Endothelial cell of umbilical vein (primary cell): ENCODE results near the gene CLGN. TPM values are rescaled to one million over a fixed set of nuclear protein-coding genes. Genes with fewer than 3 reads are reported as not detected.

Experiments used
- BruUV-seq: library from RNA; stranded (reverse); fragments of 400-500 nt; replicated peaks from 2 replicates; lab custom pipeline; 2021; lab: Mats Ljungman, UMichigan
- CTCF ChIA-PET: fragments of 300-600, 350-600 bp; sonication (Branson Sonifier 250); formaldehyde crosslinking; loops from one replicate; lab custom pipeline; 2021; ENCODE audit warnings: antibody characterized with exemption, inconsistent platforms; lab: Charles Lee
- POLR2A ChIA-PET: fragments of 300-600, 350-600 bp; sonication (Branson Sonifier 250); formaldehyde crosslinking; loops from one replicate; lab custom pipeline; 2021; ENCODE audit warnings: antibody characterized with exemption, inconsistent platforms; lab: Charles Lee
- DNase-seq: peaks from one replicate; pipeline ENCODE4 v3.0.0-alpha.2; 2011; ENCODE audit warnings: low read depth, low spot score
- FAIRE-seq: peaks from 2 replicates; lab custom pipeline; 2011; peaks lifted over from hg19 to GRCh38; lab: Jason Lieb, UNC
- H2AFZ ChIP-seq: 2 replicates; pipeline ENCODE4 v1.6.0; 2012; ENCODE audit warnings: low read depth, low read length, control low read depth, inconsistent platforms
- H3K27ac ChIP-seq: 2 replicates; pipeline ENCODE4 v1.5.1; 2011; ENCODE audit warnings: low read depth, mild to moderate bottlenecking, control low read depth, low read length, moderate library complexity; ENCODE audit not compliant: insufficient read depth
- H3K27me3 ChIP-seq, 2 experiments: 2 replicates each; pipeline versions ENCODE4 v1.6.0 to v1.6.1; 2011; ENCODE audit warnings: low read length in 2 of 2, mixed read lengths in 1 of 2; ENCODE audit not compliant: control insufficient read depth in 2 of 2, insufficient read depth in 2 of 2
- H3K36me3 ChIP-seq, 2 experiments: 2 replicates in 1 of 2; 3 replicates in 1 of 2; pipeline ENCODE4 v1.5.1; 2011; ENCODE audit warnings: low read length in 2 of 2, mild to moderate bottlenecking in 1 of 2, moderate library complexity in 1 of 2; ENCODE audit not compliant: control insufficient read depth in 2 of 2, insufficient read depth in 2 of 2; ENCODE audit errors: extremely low read depth in 1 of 2
- H3K4me1 ChIP-seq: 3 replicates; pipeline ENCODE4 v1.5.1; 2011; ENCODE audit warnings: mild to moderate bottlenecking, low read length; ENCODE audit not compliant: control insufficient read depth, insufficient read depth; ENCODE audit errors: extremely low read depth
- H3K4me2 ChIP-seq: 2 replicates; pipeline ENCODE4 v1.6.1; 2011; ENCODE audit warnings: low read length, control low read depth, mixed read lengths; ENCODE audit not compliant: insufficient read depth
- H3K4me3 ChIP-seq, 3 experiments: fragments of 200-600 bp in 1 of 3; sonication (generic), shearing (Covaris generic) in 1 of 3; replicated peaks in 1 of 3; 2 replicates each; pipeline ENCODE4 v1.5.1; 2011 to 2016; ENCODE audit warnings: control low read depth in 3 of 3, low read length in 3 of 3, mild to moderate bottlenecking in 2 of 3, inconsistent platforms in 1 of 3, low read depth in 1 of 3, moderate library complexity in 1 of 3; ENCODE audit not compliant: insufficient read depth in 1 of 3
- H3K79me2 ChIP-seq: 2 replicates; pipeline ENCODE4 v1.6.0; 2012; ENCODE audit warnings: low read length, inconsistent platforms; ENCODE audit not compliant: control insufficient read depth, insufficient read depth
- H3K9ac ChIP-seq: replicated peaks from 2 replicates; pipeline ENCODE3; 2011; ENCODE audit warnings: low read length, control low read depth; ENCODE audit not compliant: insufficient read depth; ENCODE audit errors: extremely low read depth
- H3K9me1 ChIP-seq: replicated peaks from 3 replicates; pipeline ENCODE4 v1.6.0; 2011; ENCODE audit warnings: mild to moderate bottlenecking, low read length; ENCODE audit not compliant: control insufficient read depth, insufficient read depth; ENCODE audit errors: extremely low read depth
- H3K9me3 ChIP-seq: replicated peaks from 2 replicates; pipeline ENCODE4 v1.5.1; 2012; ENCODE audit warnings: low read length, inconsistent platforms; ENCODE audit not compliant: control insufficient read depth, insufficient read depth
- H4K20me1 ChIP-seq: replicated peaks from 2 replicates; pipeline ENCODE3; 2011; ENCODE audit warnings: mild to moderate bottlenecking, low read length; ENCODE audit not compliant: control insufficient read depth, insufficient read depth; ENCODE audit errors: extremely low read depth
- EZH2 ChIP-seq: IDR thresholded peaks from 2 replicates; pipeline ENCODE4 v1.6.1; 2012; ENCODE audit warnings: borderline replicate concordance, low read depth, mild to moderate bottlenecking, moderate library complexity, low read length, inconsistent platforms; ENCODE audit not compliant: severe bottlenecking
- FOS ChIP-seq: IDR thresholded peaks from 2 replicates; pipeline ENCODE4 v1.6.1; 2011; ENCODE audit warnings: mild to moderate bottlenecking, low read length, moderate library complexity, borderline replicate concordance; ENCODE audit not compliant: insufficient read depth
- GATA2 ChIP-seq: IDR thresholded peaks from 2 replicates; pipeline ENCODE4 v1.7.0; 2011; ENCODE audit warnings: low read depth, mild to moderate bottlenecking, moderate library complexity, mixed read lengths, low read length; ENCODE audit not compliant: insufficient read length, insufficient read depth
- JUN ChIP-seq: IDR thresholded peaks from 2 replicates; pipeline ENCODE4 v1.6.1; 2011; ENCODE audit warnings: borderline replicate concordance, low read depth; ENCODE audit not compliant: insufficient read length, insufficient read depth
- MYC ChIP-seq: IDR thresholded peaks from one replicate; pipeline ENCODE4 v1.6.1; 2011; ENCODE audit warnings: mild to moderate bottlenecking, low read depth, low read length
- POLR2A ChIP-seq: IDR thresholded peaks from 2 replicates; pipeline ENCODE4 v1.6.1; 2012; ENCODE audit warnings: low read depth, mild to moderate bottlenecking, control low read depth, low read length
- POLR2AphosphoS5 ChIP-seq: IDR thresholded peaks from 2 replicates; pipeline ENCODE4 v1.6.1; 2012; ENCODE audit warnings: low read depth, mild to moderate bottlenecking, control low read depth, low read length, moderate library complexity; ENCODE audit not compliant: insufficient read depth
- dilution Hi-C: fragments of 300-500 bp; cut with MboI; formaldehyde crosslinking; loops from one replicate; pipeline ENCODE4 v1.15.0; 2019; ENCODE audit warnings: low sequenced_read_pairs; ENCODE audit not compliant: extremely low pct_ligation_motif_present
- intact Hi-C: fragments of 100-400 bp; cut with micrococcal nuclease; formaldehyde crosslinking; loops from one replicate; pipeline ENCODE4 v1.10.0; 2022
- polyA plus RNA-seq, 4 experiments: library from polyadenylated mRNA; depleted of rRNA in 3 of 4; stranded (reverse) in 3 of 4; unstranded in 1 of 4; fragments of >200 nt; gene quantifications; 2 replicates each; pipeline versions ENCODE4 v1.2.1 to v1.2.3, GENCODE V29; 2011 to 2012; ENCODE audit warnings: missing spikeins in 1 of 4
- total RNA-seq: library from RNA; stranded (reverse); gene quantifications from 2 replicates; pipeline ENCODE4 v1.2.3, GENCODE V29; 2021
- TF ChIP-seq, protein P1 (sequence below): IDR thresholded peaks from 2 replicates; pipeline ENCODE4 v1.6.1; 2011; ENCODE audit not compliant: insufficient read depth, insufficient read length
- TF ChIP-seq, protein P2 (sequence below), 2 donors: IDR thresholded peaks; 1 replicate in 1 of 2; 2 replicates in 1 of 2; pipeline ENCODE4 v1.5.1; 2011; ENCODE audit warnings: low read length in 2 of 2, mild to moderate bottlenecking in 2 of 2, moderate library complexity in 2 of 2, control low read depth in 1 of 2, inconsistent platforms in 1 of 2, low read depth in 1 of 2; ENCODE audit not compliant: insufficient read depth in 1 of 2; ENCODE audit errors: extremely low read depth in 1 of 2

Gene CLGN
- total and polyA plus RNA-seq, 2 donors (not counting 3 experiments of a cell fraction or from before 2014, with no cell fraction given): 0.12 to 1.00 TPM

- Histone ChIP-seq H3K36me3 (no peaks in the 10 kb centered on the region), H3K9me1 (no peaks in the 10 kb centered on the region), H2AFZ (no peak overlapping the region), H3K79me2 (no peaks in the 10 kb centered on the region), H3K4me3 (no peak overlapping the region), H3K4me2 (no peak overlapping the region), H3K27ac (no peak overlapping the region), H3K9ac (no peak overlapping the region), H4K20me1 (no peaks in the 10 kb centered on the region), H3K4me1 (no peaks in the 10 kb centered on the region), H3K27me3 (peaks cover 0 to 25% of the 10 kb centered on the region in 2 experiments), H3K9me3 (no peaks in the 10 kb centered on the region)
- FAIRE-seq (no peak), DNase-seq (no peak)
- POLR2A ChIA-PET: no interaction called here
- dilution Hi-C loops (no loop called here), intact Hi-C loops (no loop called here)
- CTCF ChIA-PET: no interaction called here
- BruUV-seq: no TSS peak
- TF ChIP-seq MYC (no peak), JUN (no peak), GATA2 (no peak), EZH2 (no peak), POLR2A (no peak), POLR2AphosphoS5 (no peak), FOS (no peak)
- TF ChIP-seq, protein P1, sequence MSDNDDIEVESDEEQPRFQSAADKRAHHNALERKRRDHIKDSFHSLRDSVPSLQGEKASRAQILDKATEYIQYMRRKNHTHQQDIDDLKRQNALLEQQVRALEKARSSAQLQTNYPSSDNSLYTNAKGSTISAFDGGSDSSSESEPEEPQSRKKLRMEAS: no peak
- TF ChIP-seq, protein P2, sequence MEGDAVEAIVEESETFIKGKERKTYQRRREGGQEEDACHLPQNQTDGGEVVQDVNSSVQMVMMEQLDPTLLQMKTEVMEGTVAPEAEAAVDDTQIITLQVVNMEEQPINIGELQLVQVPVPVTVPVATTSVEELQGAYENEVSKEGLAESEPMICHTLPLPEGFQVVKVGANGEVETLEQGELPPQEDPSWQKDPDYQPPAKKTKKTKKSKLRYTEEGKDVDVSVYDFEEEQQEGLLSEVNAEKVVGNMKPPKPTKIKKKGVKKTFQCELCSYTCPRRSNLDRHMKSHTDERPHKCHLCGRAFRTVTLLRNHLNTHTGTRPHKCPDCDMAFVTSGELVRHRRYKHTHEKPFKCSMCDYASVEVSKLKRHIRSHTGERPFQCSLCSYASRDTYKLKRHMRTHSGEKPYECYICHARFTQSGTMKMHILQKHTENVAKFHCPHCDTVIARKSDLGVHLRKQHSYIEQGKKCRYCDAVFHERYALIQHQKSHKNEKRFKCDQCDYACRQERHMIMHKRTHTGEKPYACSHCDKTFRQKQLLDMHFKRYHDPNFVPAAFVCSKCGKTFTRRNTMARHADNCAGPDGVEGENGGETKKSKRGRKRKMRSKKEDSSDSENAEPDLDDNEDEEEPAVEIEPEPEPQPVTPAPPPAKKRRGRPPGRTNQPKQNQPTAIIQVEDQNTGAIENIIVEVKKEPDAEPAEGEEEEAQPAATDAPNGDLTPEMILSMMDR (IDR thresholded peaks at IDR 0.05; ENCODE audit: extremely low read depth in 1 of 2, insufficient read depth in 1 of 2, low read depth in 1 of 2, low read length in 2 of 2): no peak
Measured at GRCh38 chr4:140439644-140440142, 12.2 kb upstream of the CLGN start.
